HCT116 (cell line): ENCODE results near the gene DNLZ. TPM values are rescaled to one million over a fixed set of nuclear protein-coding genes. Genes with fewer than 3 reads are reported as not detected.

Experiments
- ATAC-seq: fragments of 200-7000 bp; cut with Tn5 transposase; 2 replicates; pipeline ENCODE4 v1.9.1; 2020; ENCODE audit warnings: mild to moderate bottlenecking, moderate library complexity
- BruUV-seq: library from RNA; stranded (reverse); fragments of 400-500 nt; replicated peaks from 2 replicates; lab custom pipeline; 2021; lab: Mats Ljungman, UMichigan
- CTCF ChIA-PET: fragments of 300-600 bp; sonication (Branson Sonifier 250); formaldehyde crosslinking; loops from one replicate; lab custom pipeline; 2021; ENCODE audit warnings: antibody characterized with exemption; lab: Charles Lee
- POLR2A ChIA-PET: fragments of 300-600, 350-600 bp; sonication (Branson Sonifier 250); formaldehyde crosslinking; loops from one replicate; lab custom pipeline; 2021; ENCODE audit warnings: antibody characterized with exemption; lab: Charles Lee
- RAD21 ChIA-PET, 2 experiments: fragments of 300-600 bp; sonication (Branson Sonifier 250); formaldehyde crosslinking; loops; one replicate each; lab custom pipeline; 2023; ENCODE audit warnings: low total read pairs in 2 of 2; ENCODE audit not compliant: uncharacterized antibody in 2 of 2, unreplicated experiment in 2 of 2, low non-redundant PET in 1 of 2; lab: Charles Lee
- DNase-seq: peaks from one replicate; pipeline ENCODE4 v3.0.0-alpha.2; 2010; ENCODE audit warnings: low read depth, low spot score
- H2AFZ ChIP-seq: fragments of 200-600 bp; shearing (Covaris generic), sonication (generic); 2 replicates; pipeline ENCODE4 v1.6.1; 2017; ENCODE audit warnings: low read depth, mixed run types, mixed read lengths, antibody characterized with exemption, low read length; ENCODE audit not compliant: poor library complexity, severe bottlenecking
- H3K27ac ChIP-seq: 2 replicates; pipeline ENCODE4 v1.5.1; 2012; ENCODE audit warnings: low read depth, low read length
- H3K27me3 ChIP-seq: fragments of 200-600 bp; sonication (generic); 2 replicates; pipeline ENCODE4 v1.6.1; 2016; ENCODE audit warnings: mixed run types, low read length, mixed read lengths; ENCODE audit not compliant: insufficient read depth
- H3K36me3 ChIP-seq, 2 experiments: fragments of 200-500 bp in 1 of 2; fragments of 200-600 bp in 1 of 2; sonication (Bioruptor generic) in 1 of 2; sonication (generic) in 1 of 2; 2 replicates each; pipeline versions ENCODE4 v1.5.1 to v1.6.1; 2014 to 2016; ENCODE audit warnings: low read length in 2 of 2, inconsistent platforms in 1 of 2, mixed read lengths in 1 of 2, mixed run types in 1 of 2; ENCODE audit not compliant: insufficient read depth in 2 of 2, control insufficient read depth in 1 of 2
- H3K4me1 ChIP-seq, 2 experiments: fragments of 200-600 bp in 1 of 2; sonication (generic) in 1 of 2; 2 replicates each; pipeline versions ENCODE4 v1.5.1 to v1.6.1; 2012 to 2017; ENCODE audit warnings: low read length in 2 of 2, inconsistent platforms in 1 of 2, mild to moderate bottlenecking in 1 of 2, mixed read lengths in 1 of 2, mixed run types in 1 of 2, moderate library complexity in 1 of 2; ENCODE audit not compliant: insufficient read depth in 2 of 2, control insufficient read depth in 1 of 2
- H3K4me2 ChIP-seq: fragments of 200-600 bp; sonication (generic); 2 replicates; pipeline ENCODE4 v1.6.1; 2017; ENCODE audit warnings: mixed run types, low read length, mixed read lengths
- H3K4me3 ChIP-seq, 2 experiments: fragments of 200-600 bp in 1 of 2; sonication (generic) in 1 of 2; replicated peaks in 1 of 2; 2 replicates each; pipeline ENCODE4 v1.5.1; 2011 to 2016; ENCODE audit warnings: low read length in 2 of 2, control low read depth in 1 of 2, low read depth in 1 of 2, mild to moderate bottlenecking in 1 of 2, mixed read lengths in 1 of 2, mixed run types in 1 of 2
- H3K79me2 ChIP-seq: fragments of 200-600 bp; sonication (generic); 2 replicates; pipeline ENCODE4 v1.6.1; 2017; ENCODE audit warnings: mild to moderate bottlenecking, mixed run types, low read length, moderate library complexity, mixed read lengths; ENCODE audit not compliant: insufficient read depth
- H3K9ac ChIP-seq: fragments of 200-600 bp; sonication (generic); 2 replicates; pipeline ENCODE4 v1.6.1; 2016; ENCODE audit warnings: low read length, mixed read lengths
- H3K9me2 ChIP-seq: fragments of 200-600 bp; sonication (generic), shearing (Covaris generic); 2 replicates; pipeline ENCODE4 v1.6.1; 2017; ENCODE audit warnings: mixed run types, mild to moderate bottlenecking, moderate library complexity; ENCODE audit not compliant: insufficient read depth
- H3K9me3 ChIP-seq, 2 experiments: fragments of 200-500 bp in 1 of 2; fragments of 200-600 bp in 1 of 2; sonication (Bioruptor generic) in 1 of 2; sonication (generic) in 1 of 2; 2 replicates each; pipeline ENCODE4 v1.6.1; 2014 to 2017; ENCODE audit warnings: low read length in 2 of 2, mixed read lengths in 2 of 2, inconsistent platforms in 1 of 2, low read depth in 1 of 2, mild to moderate bottlenecking in 1 of 2, mixed run types in 1 of 2, moderate library complexity in 1 of 2; ENCODE audit not compliant: control insufficient read depth in 1 of 2, insufficient read depth in 1 of 2
- H4K20me1 ChIP-seq: fragments of 200-600 bp; sonication (generic), shearing (Covaris generic); 2 replicates; pipeline ENCODE4 v1.6.1; 2017; ENCODE audit warnings: mixed run types, mild to moderate bottlenecking, moderate library complexity; ENCODE audit not compliant: insufficient read depth
- CBX3 ChIP-seq: IDR thresholded peaks from 2 replicates; pipeline ENCODE4 v1.6.1; 2012; ENCODE audit warnings: low read depth
- CEBPB ChIP-seq: IDR thresholded peaks from 2 replicates; pipeline ENCODE4 v1.6.1; 2012; ENCODE audit warnings: low read depth
- CTCF ChIP-seq, 3 experiments: fragments of 200-600 bp in 1 of 3; sonication (generic) in 1 of 3; IDR thresholded peaks in 2 of 3; conservative IDR thresholded peaks in 1 of 3; 2 replicates each; pipeline ENCODE4 v1.5.1; 2012 to 2017; ENCODE audit warnings: low read depth in 2 of 3, low read length in 2 of 3, antibody characterized with exemption in 1 of 3, borderline replicate concordance in 1 of 3, control low read depth in 1 of 3, mild to moderate bottlenecking in 1 of 3, mixed read lengths in 1 of 3, mixed run types in 1 of 3, moderate library complexity in 1 of 3; ENCODE audit not compliant: insufficient read depth in 1 of 3
- EGR1 ChIP-seq: IDR thresholded peaks from 2 replicates; pipeline ENCODE4 v1.6.1; 2012; ENCODE audit warnings: low read depth
- FOSL1 ChIP-seq: IDR thresholded peaks from 2 replicates; pipeline ENCODE4 v1.6.1; 2012; ENCODE audit warnings: low read depth
- JUND ChIP-seq: IDR thresholded peaks from 2 replicates; pipeline ENCODE4 v1.6.1; 2012
- MAX ChIP-seq: IDR thresholded peaks from 2 replicates; pipeline ENCODE4 v1.6.1; 2012
- POLR2A ChIP-seq: IDR thresholded peaks from 2 replicates; pipeline ENCODE4 v1.7.0; 2011; ENCODE audit warnings: borderline replicate concordance; ENCODE audit not compliant: insufficient read depth, insufficient read length; ENCODE audit errors: extremely low read depth
- POLR2AphosphoS5 ChIP-seq: IDR thresholded peaks from 2 replicates; pipeline ENCODE4 v1.6.1; 2011; ENCODE audit warnings: mild to moderate bottlenecking, low read depth, low read length, moderate library complexity
- TCF7L2 ChIP-seq: IDR thresholded peaks from 2 replicates; pipeline ENCODE4 v1.7.0; 2011; ENCODE audit warnings: borderline replicate concordance, inconsistent platforms; ENCODE audit not compliant: insufficient read depth, insufficient read length; ENCODE audit errors: extremely low read depth
- ZFX ChIP-seq: fragments of 450-650 bp; IDR thresholded peaks from 2 replicates; pipeline ENCODE4 v1.6.1; 2017
- ZNF274 ChIP-seq: fragments of 200-500 bp; sonication (Bioruptor generic); IDR thresholded peaks from 2 replicates; pipeline ENCODE4 v1.6.1; 2014; ENCODE audit warnings: mild to moderate bottlenecking, low read depth, low read length, inconsistent platforms
- intact Hi-C: fragments of 100-400 bp; cut with micrococcal nuclease; formaldehyde crosslinking; loops from 2 replicates; pipeline ENCODE4 v1.10.0; 2022
- total RNA-seq: library from RNA; stranded (reverse); gene quantifications from one replicate; pipeline ENCODE4 v1.2.1, GENCODE V29; 2021; ENCODE audit not compliant: unreplicated experiment

DNLZ gene
- total RNA-seq, 1 experiment from 2014 or later, result 21.9 TPM

- CTCF ChIA-PET, result no interaction called here
Observed at GRCh38 chr9:136392538-136393449, 29.2 kb upstream of the DNLZ start.

GRCh38 chr9:136391737-136392537 lies 28.4 kb upstream of the DNLZ start:
- no peaks in the 10 kb centered on the region for H3K9me3 ChIP-seq
- DNase-seq (no peak), ATAC-seq (no peak)
- ChIA-PET POLR2A (no interaction called here), RAD21 (no interaction called here), CTCF (no interaction called here)
- H4K20me1 ChIP-seq, result no peaks in the 10 kb centered on the region
- H3K27me3 ChIP-seq, result no peaks in the 10 kb centered on the region
- no peak overlapping the region for H2AFZ ChIP-seq
- intact Hi-C loops, result no loop called here
- no peak overlapping the region for H3K4me2 ChIP-seq
- no peak overlapping the region for H3K27ac ChIP-seq
- H3K9me2 ChIP-seq, result no peaks in the 10 kb centered on the region
- no peaks in the 10 kb centered on the region for H3K4me1 ChIP-seq
- peaks cover 50 to 66% of the 10 kb centered on the region in 2 experiments for H3K36me3 ChIP-seq
- H3K4me3 ChIP-seq, result no peak overlapping the region
- BruUV-seq, result no TSS peak
- H3K79me2 ChIP-seq, result peaks cover 33% of the 10 kb centered on the region; the same call in 1 of the 2 replicates
- no peak overlapping the region for H3K9ac ChIP-seq
- TF ChIP-seq JUND, result no peak
- TF ChIP-seq ZNF274, result no peak
- no peak for TF ChIP-seq EGR1
- no peak for TF ChIP-seq TCF7L2
- no peak for TF ChIP-seq POLR2A
- TF ChIP-seq CBX3, result no peak
- no peak for TF ChIP-seq MAX
- no peak for TF ChIP-seq POLR2AphosphoS5
- TF ChIP-seq CTCF (IDR thresholded peaks at IDR 0.05 in 2 of 3, conservative IDR thresholded peaks at IDR 0.05 in 1 of 3; ENCODE audit: borderline replicate concordance in 1 of 3, insufficient read depth in 1 of 3, low read depth in 2 of 3, low read length in 2 of 3), result no peak

More at GRCh38 chr9:136392538-136393449, 29.2 kb upstream of the DNLZ start:
- Histone ChIP-seq H3K9ac (no peak overlapping the region), H3K4me3 (no peak overlapping the region), H3K27me3 (no peaks in the 10 kb centered on the region), H3K9me2 (no peaks in the 10 kb centered on the region), H3K79me2 (peaks cover 39% of the 10 kb centered on the region), H4K20me1 (no peaks in the 10 kb centered on the region), H3K9me3 (no peaks in the 10 kb centered on the region), H3K36me3 (peaks cover 55 to 64% of the 10 kb centered on the region in 2 experiments), H3K4me2 (no peak overlapping the region), H3K4me1 (no peaks in the 10 kb centered on the region), H3K27ac (no peak overlapping the region), H2AFZ (no peak overlapping the region)
- ChIA-PET POLR2A (no interaction called here), RAD21 (no interaction called here)
- no peak for DNase-seq
- no TSS peak for BruUV-seq
- TF ChIP-seq ZFX (no peak), FOSL1 (no peak), CEBPB (no peak), JUND (no peak), POLR2AphosphoS5 (no peak), CBX3 (no peak)
- intact Hi-C loops, result no loop called here
- ATAC-seq, result no peak
